Panc1 (cell line): ENCODE data around the gene C2CD3. TPM values are rescaled to one million over a fixed set of nuclear protein-coding genes. Genes with fewer than 3 reads are reported as not detected.

ENCODE experiments used
- ATAC-seq: fragments of 200-7000 bp; cut with Tn5 transposase; 2 replicates; pipeline ENCODE4 v1.9.1; 2020; ENCODE audit warnings: mild to moderate bottlenecking, moderate library complexity
- BruUV-seq: library from RNA; stranded (reverse); fragments of 400-500 nt; replicated peaks from 2 replicates; lab custom pipeline; 2021; lab: Mats Ljungman, UMichigan
- CTCF ChIA-PET: fragments of 300-600 bp; sonication (Branson Sonifier 250); formaldehyde crosslinking; loops from one replicate; lab custom pipeline; 2022; ENCODE audit warnings: antibody characterized with exemption; lab: Charles Lee
- POLR2A ChIA-PET: fragments of 300-600 bp; sonication (Branson Sonifier 250); formaldehyde crosslinking; loops from one replicate; lab custom pipeline; 2022; ENCODE audit warnings: antibody characterized with exemption; lab: Charles Lee
- DNase-seq: peaks from one replicate; pipeline ENCODE4 v3.0.0-alpha.2; 2010; ENCODE audit warnings: low read depth, low spot score
- H3K27ac ChIP-seq: 2 replicates; pipeline ENCODE4 v1.5.1; 2011; ENCODE audit warnings: mild to moderate bottlenecking, low read length, inconsistent platforms
- H3K27me3 ChIP-seq: fragments of 200-500 bp; sonication (Bioruptor generic); 2 replicates; pipeline ENCODE4 v1.6.0; 2014; ENCODE audit warnings: low read length, inconsistent platforms; ENCODE audit not compliant: control insufficient read depth, insufficient read depth
- H3K36me3 ChIP-seq: fragments of 200-500 bp; sonication (Bioruptor generic); 2 replicates; pipeline ENCODE4 v1.5.1; 2014; ENCODE audit warnings: inconsistent platforms, mild to moderate bottlenecking, low read length, moderate library complexity; ENCODE audit not compliant: control insufficient read depth, insufficient read depth
- H3K4me1 ChIP-seq: 2 replicates; pipeline ENCODE4 v1.5.1; 2011; ENCODE audit warnings: inconsistent platforms, mild to moderate bottlenecking, low read length, moderate library complexity; ENCODE audit not compliant: control insufficient read depth, insufficient read depth
- H3K4me3 ChIP-seq, 2 experiments: 2 replicates each; pipeline ENCODE4 v1.5.1; 2011 to 2012; ENCODE audit warnings: low read depth in 2 of 2, low read length in 2 of 2, mild to moderate bottlenecking in 2 of 2, inconsistent platforms in 1 of 2, moderate library complexity in 1 of 2
- H3K9me3 ChIP-seq: fragments of 200-500 bp; sonication (Bioruptor generic); 2 replicates; pipeline ENCODE4 v1.5.1; 2014; ENCODE audit warnings: low read depth, mild to moderate bottlenecking, inconsistent platforms, low read length, moderate library complexity; ENCODE audit not compliant: control insufficient read depth, insufficient read depth
- POLR2AphosphoS5 ChIP-seq: IDR thresholded peaks from 2 replicates; pipeline ENCODE4 v1.6.1; 2012; ENCODE audit warnings: mild to moderate bottlenecking, low read depth, low read length, moderate library complexity
- SIN3A ChIP-seq: IDR thresholded peaks from 2 replicates; pipeline ENCODE4 v1.6.1; 2012; ENCODE audit warnings: low read depth, mild to moderate bottlenecking, low read length, moderate library complexity, borderline replicate concordance; ENCODE audit not compliant: insufficient read depth
- TCF7L2 ChIP-seq: IDR thresholded peaks from 2 replicates; pipeline ENCODE4 v1.6.1; 2011; ENCODE audit warnings: mild to moderate bottlenecking, low read depth, low read length, inconsistent platforms
- in situ Hi-C: cut with HindIII; loops from 2 replicates; pipeline ENCODE4 v1.10.0; 2016; ENCODE audit warnings: low sequenced_read_pairs, low pct_unique_long_range_greater_than_20kb
- intact Hi-C: fragments of 100-400 bp; cut with micrococcal nuclease; formaldehyde crosslinking; loops from one replicate; pipeline ENCODE4 v1.10.0; 2022; ENCODE audit not compliant: unreplicated experiment
- total RNA-seq: library from RNA; stranded (reverse); gene quantifications from one replicate; pipeline ENCODE4 v1.2.1, GENCODE V29; 2021; ENCODE audit not compliant: unreplicated experiment
- TF ChIP-seq, protein P1 (sequence below), 2 experiments: IDR thresholded peaks; 2 replicates each; pipeline ENCODE4 v1.6.1; 2011 to 2012; ENCODE audit warnings: low read depth in 2 of 2, control low read depth in 1 of 2, low read length in 1 of 2, mild to moderate bottlenecking in 1 of 2, moderate library complexity in 1 of 2; ENCODE audit not compliant: insufficient read depth in 1 of 2
- TF ChIP-seq, protein P2 (sequence below): fragments of 450-650 bp; IDR thresholded peaks from 2 replicates; pipeline ENCODE4 v1.5.1; 2017; ENCODE audit warnings: mild to moderate bottlenecking

Gene C2CD3
- total RNA-seq, 1 experiment from 2014 or later, result 51.8 TPM

DNA sequence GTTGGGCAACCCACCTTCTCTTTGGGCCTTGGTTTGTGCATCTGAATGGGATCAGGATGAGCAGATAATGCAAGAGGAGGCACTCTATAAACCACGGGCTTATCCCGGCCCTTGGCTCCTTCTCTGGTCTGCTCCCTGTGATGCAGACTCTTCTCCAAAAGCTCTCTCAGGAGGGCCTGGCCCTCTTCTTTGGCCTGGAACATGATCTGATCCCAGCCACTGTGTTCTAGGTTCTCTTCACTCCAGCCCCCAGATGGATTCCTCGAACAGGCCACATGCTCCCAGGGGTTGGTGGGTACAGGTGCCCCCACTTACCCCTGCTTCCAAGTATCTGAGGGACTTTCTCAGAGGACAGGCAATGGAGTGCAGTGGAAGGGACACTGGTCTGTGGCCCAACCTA, 153.2 kb downstream of the C2CD3 start:
- no peaks in the 10 kb centered on the region for H3K9me3 ChIP-seq
- no peaks in the 10 kb centered on the region for H3K4me1 ChIP-seq
- ChIA-PET CTCF (no interaction called here), POLR2A (no interaction called here)
- no peak for ATAC-seq
- no peak overlapping the region for H3K27ac ChIP-seq
- in situ Hi-C loops, result no loop called here
- H3K4me3 ChIP-seq, result no peak overlapping the region
- no TSS peak for BruUV-seq
- H3K36me3 ChIP-seq, result no peaks in the 10 kb centered on the region
- no peak for DNase-seq
- TF ChIP-seq SIN3A (no peak), POLR2AphosphoS5 (no peak), TCF7L2 (no peak)
- TF ChIP-seq, protein P1, sequence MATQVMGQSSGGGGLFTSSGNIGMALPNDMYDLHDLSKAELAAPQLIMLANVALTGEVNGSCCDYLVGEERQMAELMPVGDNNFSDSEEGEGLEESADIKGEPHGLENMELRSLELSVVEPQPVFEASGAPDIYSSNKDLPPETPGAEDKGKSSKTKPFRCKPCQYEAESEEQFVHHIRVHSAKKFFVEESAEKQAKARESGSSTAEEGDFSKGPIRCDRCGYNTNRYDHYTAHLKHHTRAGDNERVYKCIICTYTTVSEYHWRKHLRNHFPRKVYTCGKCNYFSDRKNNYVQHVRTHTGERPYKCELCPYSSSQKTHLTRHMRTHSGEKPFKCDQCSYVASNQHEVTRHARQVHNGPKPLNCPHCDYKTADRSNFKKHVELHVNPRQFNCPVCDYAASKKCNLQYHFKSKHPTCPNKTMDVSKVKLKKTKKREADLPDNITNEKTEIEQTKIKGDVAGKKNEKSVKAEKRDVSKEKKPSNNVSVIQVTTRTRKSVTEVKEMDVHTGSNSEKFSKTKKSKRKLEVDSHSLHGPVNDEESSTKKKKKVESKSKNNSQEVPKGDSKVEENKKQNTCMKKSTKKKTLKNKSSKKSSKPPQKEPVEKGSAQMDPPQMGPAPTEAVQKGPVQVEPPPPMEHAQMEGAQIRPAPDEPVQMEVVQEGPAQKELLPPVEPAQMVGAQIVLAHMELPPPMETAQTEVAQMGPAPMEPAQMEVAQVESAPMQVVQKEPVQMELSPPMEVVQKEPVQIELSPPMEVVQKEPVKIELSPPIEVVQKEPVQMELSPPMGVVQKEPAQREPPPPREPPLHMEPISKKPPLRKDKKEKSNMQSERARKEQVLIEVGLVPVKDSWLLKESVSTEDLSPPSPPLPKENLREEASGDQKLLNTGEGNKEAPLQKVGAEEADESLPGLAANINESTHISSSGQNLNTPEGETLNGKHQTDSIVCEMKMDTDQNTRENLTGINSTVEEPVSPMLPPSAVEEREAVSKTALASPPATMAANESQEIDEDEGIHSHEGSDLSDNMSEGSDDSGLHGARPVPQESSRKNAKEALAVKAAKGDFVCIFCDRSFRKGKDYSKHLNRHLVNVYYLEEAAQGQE (IDR thresholded peaks at IDR 0.05; ENCODE audit: insufficient read depth in 1 of 2, low read depth in 2 of 2, low read length in 1 of 2), result no peak
- TF ChIP-seq, protein P2, sequence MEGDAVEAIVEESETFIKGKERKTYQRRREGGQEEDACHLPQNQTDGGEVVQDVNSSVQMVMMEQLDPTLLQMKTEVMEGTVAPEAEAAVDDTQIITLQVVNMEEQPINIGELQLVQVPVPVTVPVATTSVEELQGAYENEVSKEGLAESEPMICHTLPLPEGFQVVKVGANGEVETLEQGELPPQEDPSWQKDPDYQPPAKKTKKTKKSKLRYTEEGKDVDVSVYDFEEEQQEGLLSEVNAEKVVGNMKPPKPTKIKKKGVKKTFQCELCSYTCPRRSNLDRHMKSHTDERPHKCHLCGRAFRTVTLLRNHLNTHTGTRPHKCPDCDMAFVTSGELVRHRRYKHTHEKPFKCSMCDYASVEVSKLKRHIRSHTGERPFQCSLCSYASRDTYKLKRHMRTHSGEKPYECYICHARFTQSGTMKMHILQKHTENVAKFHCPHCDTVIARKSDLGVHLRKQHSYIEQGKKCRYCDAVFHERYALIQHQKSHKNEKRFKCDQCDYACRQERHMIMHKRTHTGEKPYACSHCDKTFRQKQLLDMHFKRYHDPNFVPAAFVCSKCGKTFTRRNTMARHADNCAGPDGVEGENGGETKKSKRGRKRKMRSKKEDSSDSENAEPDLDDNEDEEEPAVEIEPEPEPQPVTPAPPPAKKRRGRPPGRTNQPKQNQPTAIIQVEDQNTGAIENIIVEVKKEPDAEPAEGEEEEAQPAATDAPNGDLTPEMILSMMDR, result no peak
- H3K27me3 ChIP-seq, result no peaks in the 10 kb centered on the region
- intact Hi-C loops, result no loop called here

DNA sequence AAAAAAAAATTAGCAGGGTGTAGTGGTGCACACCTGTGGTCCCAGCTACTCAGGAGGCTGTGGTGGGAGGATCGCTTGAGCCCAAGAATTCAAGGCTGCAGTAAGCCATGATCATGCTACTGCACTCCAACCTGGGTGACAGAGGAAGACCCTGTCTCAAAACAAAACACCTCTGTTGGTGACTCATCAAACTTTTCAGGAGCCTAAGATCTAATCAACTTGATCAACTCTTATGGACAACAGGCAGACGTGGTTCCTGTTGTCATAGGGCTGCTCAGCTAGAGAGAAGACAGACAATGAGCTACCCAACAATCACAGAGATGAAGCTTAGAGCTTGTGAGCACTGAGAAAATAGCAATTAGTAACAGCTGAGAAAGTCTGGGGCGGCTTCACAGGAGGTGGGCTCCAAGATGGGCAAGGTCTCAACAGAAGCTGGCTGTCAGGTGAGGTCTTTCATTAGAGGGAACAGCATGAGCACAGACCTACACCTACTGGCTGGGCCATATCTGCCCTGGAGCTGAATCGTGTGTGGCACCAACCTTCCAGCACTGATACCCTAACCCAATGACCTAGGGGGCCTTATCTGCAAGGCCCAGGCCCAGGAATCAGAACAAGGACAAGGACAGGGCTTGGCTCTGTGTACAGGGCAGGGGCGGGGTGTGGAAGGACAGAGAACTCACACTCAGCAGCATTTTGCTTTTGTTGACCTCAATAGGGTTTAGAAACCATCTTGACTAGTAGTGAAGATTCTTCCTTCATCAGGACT, 154.7 kb downstream of the C2CD3 start:
- Histone ChIP-seq H3K9me3 (no peaks in the 10 kb centered on the region), H3K36me3 (no peaks in the 10 kb centered on the region), H3K27me3 (no peaks in the 10 kb centered on the region), H3K4me1 (no peaks in the 10 kb centered on the region), H3K4me3 (no peak overlapping the region), H3K27ac (no peak overlapping the region)
- no peak for TF ChIP-seq TCF7L2
- TF ChIP-seq, protein P1 (IDR thresholded peaks at IDR 0.05; ENCODE audit: insufficient read depth in 1 of 2, low read depth in 2 of 2, low read length in 1 of 2), result no peak
- TF ChIP-seq, protein P2, result no peak
- TF ChIP-seq POLR2AphosphoS5, result no peak
- no peak for TF ChIP-seq SIN3A
- DNase-seq (no peak), ATAC-seq (no peak)
- BruUV-seq, result no TSS peak
- in situ Hi-C loops, result no loop called here
- POLR2A ChIA-PET, result interaction anchor here (0.6 kb wide), 2 partner anchors 25 to 50 kb away, joined by 4 to 7 read pairs; no protein-coding TSS in a partner anchor
- intact Hi-C loops, result no loop called here
- CTCF ChIA-PET, result no interaction called here
